T-helper 17 cell (primary cell): ENCODE measurements around the gene GPR146. TPM values are rescaled to one million over a fixed set of nuclear protein-coding genes. Genes with fewer than 3 reads are reported as not detected.

Experiments used
- ATAC-seq: fragments of 150-1000 bp; cut with Tn5 transposase; 2 replicates; pipeline ENCODE4 v1.10.0; 2021; ENCODE audit warnings: mild to moderate bottlenecking, moderate library complexity
- DNase-seq, 3 donors: peaks; one replicate each; pipeline versions ENCODE4 v3.0.0 to v3.0.0-alpha.2; 2020 to 2021
- H3K9me3 ChIP-seq: one replicate; pipeline ENCODE4 v1.7.0; 2013; ENCODE audit warnings: low read length, mild to moderate bottlenecking; ENCODE audit not compliant: control insufficient read depth, poor library complexity, severe bottlenecking
- H3K27ac Mint-ChIP-seq: one replicate; pipeline ENCODE4 v1.8.0; 2022; ENCODE audit warnings: mild to moderate bottlenecking, moderate library complexity, mixed read lengths
- H3K27me3 Mint-ChIP-seq: one replicate; pipeline ENCODE4 v1.8.0; 2022; ENCODE audit warnings: mixed read lengths
- H3K36me3 Mint-ChIP-seq: one replicate; pipeline ENCODE4 v1.8.0; 2022; ENCODE audit warnings: low read depth, mixed read lengths
- H3K4me1 Mint-ChIP-seq: one replicate; pipeline ENCODE4 v1.8.0; 2022; ENCODE audit warnings: mild to moderate bottlenecking, mixed read lengths
- H3K4me3 Mint-ChIP-seq: one replicate; pipeline ENCODE4 v1.8.0; 2022; ENCODE audit warnings: mild to moderate bottlenecking, moderate library complexity, mixed read lengths
- total RNA-seq, 4 donors: library from RNA in 2 of 4; stranded (reverse) in 2 of 4; gene quantifications; one replicate each; pipeline ENCODE4 v1.2.3 and lab custom pipeline; 2022 to 2026

GPR146 gene
- total RNA-seq, 2 donors from 2014 or later, result 17.9 to 22.2 TPM

GRCh38 chr7:1004018-1004852, 40.1 kb upstream of the GPR146 start:
- Mint-ChIP-seq H3K27ac (no peak overlapping the region), H3K4me3 (no peak overlapping the region), H3K27me3 (no peaks in the 10 kb centered on the region), H3K36me3 (peaks cover 4% of the 10 kb centered on the region), H3K4me1 (no peaks in the 10 kb centered on the region)
- H3K9me3 ChIP-seq, result no peaks in the 10 kb centered on the region
- DNase-seq (no peak), ATAC-seq (peak; percentile 57)

GRCh38 chr7:1005303-1005702, 39.0 kb upstream of the GPR146 start:
- no peaks in the 10 kb centered on the region for H3K27me3 Mint-ChIP-seq
- no peak overlapping the region for H3K4me3 Mint-ChIP-seq
- no peaks in the 10 kb centered on the region for H3K4me1 Mint-ChIP-seq
- no peak overlapping the region for H3K27ac Mint-ChIP-seq
- no peaks in the 10 kb centered on the region for H3K9me3 ChIP-seq
- ATAC-seq (no peak), DNase-seq (no peak)
- H3K36me3 Mint-ChIP-seq, result peaks cover 4% of the 10 kb centered on the region

GRCh38 chr7:1007901-1008300, 36.4 kb upstream of the GPR146 start:
- peaks cover 9% of the 10 kb centered on the region for H3K4me1 Mint-ChIP-seq
- H3K36me3 Mint-ChIP-seq, result peaks cover 4% of the 10 kb centered on the region
- no peaks in the 10 kb centered on the region for H3K9me3 ChIP-seq
- H3K4me3 Mint-ChIP-seq, result no peak overlapping the region
- H3K27me3 Mint-ChIP-seq, result no peaks in the 10 kb centered on the region
- DNase-seq (no peak), ATAC-seq (no peak)
- H3K27ac Mint-ChIP-seq, result no peak overlapping the region

GRCh38 chr7:1008733-1009363, 35.5 kb upstream of the GPR146 start:
- Mint-ChIP-seq H3K4me1 (peaks cover 13% of the 10 kb centered on the region), H3K36me3 (peaks cover 4% of the 10 kb centered on the region), H3K27me3 (no peaks in the 10 kb centered on the region), H3K4me3 (no peak overlapping the region), H3K27ac (no peak overlapping the region)
- no peaks in the 10 kb centered on the region for H3K9me3 ChIP-seq
- ATAC-seq (no peak), DNase-seq (no peak)

- H3K4me1 Mint-ChIP-seq, result peaks cover 16% of the 10 kb centered on the region
- H3K4me3 Mint-ChIP-seq, result no peak overlapping the region
- no peaks in the 10 kb centered on the region for H3K9me3 ChIP-seq
- DNase-seq (no peak), ATAC-seq (no peak)
- H3K27ac Mint-ChIP-seq, result no peak overlapping the region
- H3K27me3 Mint-ChIP-seq, result no peaks in the 10 kb centered on the region
- H3K36me3 Mint-ChIP-seq, result peaks cover 4% of the 10 kb centered on the region
These were observed 34.6 kb upstream of the GPR146 start for GRCh38 chr7:1009747-1010146.

- DNase-seq, result no peak
- H3K9me3 ChIP-seq, result no peaks in the 10 kb centered on the region
- Mint-ChIP-seq H3K36me3 (peaks cover 4% of the 10 kb centered on the region), H3K4me3 (no peak overlapping the region), H3K4me1 (peaks cover 16% of the 10 kb centered on the region), H3K27me3 (no peaks in the 10 kb centered on the region), H3K27ac (no peak overlapping the region)
- no peak for ATAC-seq
These were observed 34.1 kb upstream of the GPR146 start for GRCh38 chr7:1010226-1010625.

- no peak for DNase-seq
- ATAC-seq, result peak; percentile 58
- Mint-ChIP-seq H3K4me3 (peak overlapping the region; percentile 13), H3K27ac (peak overlapping the region; percentile 57), H3K27me3 (no peaks in the 10 kb centered on the region), H3K4me1 (peaks cover 16% of the 10 kb centered on the region), H3K36me3 (no peaks in the 10 kb centered on the region)
- H3K9me3 ChIP-seq, result no peaks in the 10 kb centered on the region
These were observed 32.9 kb upstream of the GPR146 start for GRCh38 chr7:1011297-1012003.

GRCh38 chr7:1012004-1012715, 32.2 kb upstream of the GPR146 start:
- H3K27me3 Mint-ChIP-seq, result no peaks in the 10 kb centered on the region
- ATAC-seq (no peak), DNase-seq (no peak)
- H3K27ac Mint-ChIP-seq, result peak overlapping the region; percentile 57
- peaks cover 16% of the 10 kb centered on the region for H3K4me1 Mint-ChIP-seq
- H3K36me3 Mint-ChIP-seq, result no peaks in the 10 kb centered on the region
- H3K4me3 Mint-ChIP-seq, result no peak overlapping the region
- no peaks in the 10 kb centered on the region for H3K9me3 ChIP-seq

GRCh38 chr7:1012716-1013095, 31.6 kb upstream of the GPR146 start:
- Mint-ChIP-seq H3K27me3 (no peaks in the 10 kb centered on the region), H3K4me1 (peaks cover 16% of the 10 kb centered on the region), H3K27ac (no peak overlapping the region), H3K36me3 (no peaks in the 10 kb centered on the region), H3K4me3 (no peak overlapping the region)
- H3K9me3 ChIP-seq, result no peaks in the 10 kb centered on the region
- no peak for DNase-seq
- no peak for ATAC-seq

GRCh38 chr7:1013581-1013980, 30.8 kb upstream of the GPR146 start:
- H3K4me3 Mint-ChIP-seq, result no peak overlapping the region
- DNase-seq (no peak), ATAC-seq (no peak)
- peak overlapping the region; percentile 39 for H3K27ac Mint-ChIP-seq
- no peaks in the 10 kb centered on the region for H3K36me3 Mint-ChIP-seq
- H3K9me3 ChIP-seq, result no peaks in the 10 kb centered on the region
- H3K27me3 Mint-ChIP-seq, result no peaks in the 10 kb centered on the region
- peaks cover 22% of the 10 kb centered on the region for H3K4me1 Mint-ChIP-seq

- H3K9me3 ChIP-seq, result no peaks in the 10 kb centered on the region
- Mint-ChIP-seq H3K27me3 (no peaks in the 10 kb centered on the region), H3K4me1 (peaks cover 22% of the 10 kb centered on the region), H3K27ac (no peak overlapping the region), H3K36me3 (no peaks in the 10 kb centered on the region), H3K4me3 (no peak overlapping the region)
- ATAC-seq (no peak), DNase-seq (no peak)
These were observed 29.7 kb upstream of the GPR146 start for GRCh38 chr7:1014681-1015080.

GRCh38 chr7:1015196-1016121, 28.9 kb upstream of the GPR146 start:
- no peak overlapping the region for H3K4me3 Mint-ChIP-seq
- DNase-seq (no peak), ATAC-seq (no peak)
- peaks cover 22% of the 10 kb centered on the region for H3K4me1 Mint-ChIP-seq
- no peaks in the 10 kb centered on the region for H3K9me3 ChIP-seq
- H3K36me3 Mint-ChIP-seq, result no peaks in the 10 kb centered on the region
- no peaks in the 10 kb centered on the region for H3K27me3 Mint-ChIP-seq
- no peak overlapping the region for H3K27ac Mint-ChIP-seq
